Endodermal cell (in vitro differentiated cells): Measurements from ENCODE around the gene OR14A2. TPM values are rescaled to one million over a fixed set of nuclear protein-coding genes. Genes with fewer than 3 reads are reported as not detected.
"Not testable (repeated sequence)": the region's sequence is repeated elsewhere in the genome, so short reads cannot be mapped to it uniquely, and the experiment has no call there.

ENCODE experiments used
- DNase-seq: peaks from one replicate; pipeline ENCODE4 v3.0.0-alpha.2; 2017
- H3K27ac ChIP-seq: 2 replicates; pipeline ENCODE4 v1.5.1; 2013; ENCODE audit warnings: mild to moderate bottlenecking, low read depth, low read length, moderate library complexity
- H3K27me3 ChIP-seq: 2 replicates; pipeline ENCODE4 v1.6.1; 2013; ENCODE audit warnings: mild to moderate bottlenecking, low read length, moderate library complexity; ENCODE audit not compliant: insufficient read depth, control insufficient read depth, poor library complexity, severe bottlenecking
- H3K36me3 ChIP-seq: 2 replicates; pipeline ENCODE4 v1.7.0; 2013; ENCODE audit warnings: mild to moderate bottlenecking, low read length, moderate library complexity; ENCODE audit not compliant: control insufficient read depth, insufficient read depth
- H3K4me1 ChIP-seq: one replicate; pipeline ENCODE4 v1.7.0; 2013; ENCODE audit warnings: low read length; ENCODE audit not compliant: control insufficient read depth, insufficient read depth
- H3K4me3 ChIP-seq: 2 replicates; pipeline ENCODE4 v1.5.1; 2013; ENCODE audit warnings: mild to moderate bottlenecking, low read length, moderate library complexity
- H3K9ac ChIP-seq: 2 replicates; pipeline ENCODE4 v1.6.1; 2013; ENCODE audit warnings: mild to moderate bottlenecking, low read length, moderate library complexity; ENCODE audit not compliant: poor library complexity, severe bottlenecking; ENCODE audit errors: extremely low read depth
- H3K9me3 ChIP-seq: 2 replicates; pipeline ENCODE4 v1.6.1; 2013; ENCODE audit warnings: mild to moderate bottlenecking, low read length, moderate library complexity; ENCODE audit not compliant: control insufficient read depth
- H3K27ac Mint-ChIP-seq: 2 replicates; pipeline ENCODE4 v1.8.0; 2020; ENCODE audit warnings: mixed read lengths
- H3K27me3 Mint-ChIP-seq: 2 replicates; pipeline ENCODE4 v1.8.0; 2021; ENCODE audit warnings: mild to moderate bottlenecking, mixed read lengths; ENCODE audit not compliant: insufficient read depth
- H3K36me3 Mint-ChIP-seq: 2 replicates; pipeline ENCODE4 v1.8.0; 2020; ENCODE audit warnings: low read depth, mixed read lengths
- H3K4me1 Mint-ChIP-seq: 2 replicates; pipeline ENCODE4 v1.8.0; 2020; ENCODE audit warnings: mixed read lengths
- H3K4me3 Mint-ChIP-seq: 2 replicates; pipeline ENCODE4 v1.8.0; 2020; ENCODE audit warnings: mild to moderate bottlenecking, moderate library complexity, mixed read lengths
- H3K9me3 Mint-ChIP-seq: 2 replicates; pipeline ENCODE4 v1.8.0; 2020; ENCODE audit warnings: mild to moderate bottlenecking, mixed read lengths
- WGBS, 2 experiments: methylation state at CpG; one replicate each; pipeline versions ENCODE4 v1.1.5 to v1.1.7; 2013; ENCODE audit warnings: missing lambda C conversion rate in 2 of 2, mixed read lengths in 1 of 2; ENCODE audit not compliant: insufficient coverage in 1 of 2, insufficient read length in 1 of 2; 5-methylcytosine and 5-hydroxymethylcytosine counted together
- total RNA-seq, 2 donors: library from RNA; stranded (reverse); fragmentation: NEBNext Ultra II Directional in 1 of 2; extraction: Animal tissue kit (Norgen Biotek cat#: 25700) in 1 of 2; gene quantifications; 2 replicates in 1 of 2; 3 replicates in 1 of 2; pipeline ENCODE4 v1.2.1, GENCODE V29; 2021
- TF ChIP-seq, protein P1 (sequence below): fragments of 200-600 bp; sonication (generic); conservative IDR thresholded peaks from 2 replicates; pipeline ENCODE4 v1.5.0; 2021; ENCODE audit warnings: antibody characterized with exemption, mild to moderate bottlenecking

The OR14A2 gene
- total RNA-seq, 2 donors from 2014 or later: not detected

- Mint-ChIP-seq H3K27me3 (no peaks in the 10 kb centered on the region), H3K36me3 (no peaks in the 10 kb centered on the region), H3K27ac (no peak within 1 kb of the TSS), H3K4me1 (no peaks in the 10 kb centered on the region), H3K9me3 (peaks cover 30% of the 10 kb centered on the region), H3K4me3 (no peak within 1 kb of the TSS)
- Histone ChIP-seq H3K4me1 (no peaks in the 10 kb centered on the region), H3K4me3 (no peak within 1 kb of the TSS), H3K9me3 (peaks cover 74% of the 10 kb centered on the region), H3K36me3 (no peaks in the 10 kb centered on the region), H3K9ac (no peak within 1 kb of the TSS), H3K27me3 (no peaks in the 10 kb centered on the region), H3K27ac (no peak within 1 kb of the TSS)
- no peak for DNase-seq
- 85 to 100% methylated on average over 3 of the region's 3 CpGs for WGBS, 2 experiments
- TF ChIP-seq, protein P1, sequence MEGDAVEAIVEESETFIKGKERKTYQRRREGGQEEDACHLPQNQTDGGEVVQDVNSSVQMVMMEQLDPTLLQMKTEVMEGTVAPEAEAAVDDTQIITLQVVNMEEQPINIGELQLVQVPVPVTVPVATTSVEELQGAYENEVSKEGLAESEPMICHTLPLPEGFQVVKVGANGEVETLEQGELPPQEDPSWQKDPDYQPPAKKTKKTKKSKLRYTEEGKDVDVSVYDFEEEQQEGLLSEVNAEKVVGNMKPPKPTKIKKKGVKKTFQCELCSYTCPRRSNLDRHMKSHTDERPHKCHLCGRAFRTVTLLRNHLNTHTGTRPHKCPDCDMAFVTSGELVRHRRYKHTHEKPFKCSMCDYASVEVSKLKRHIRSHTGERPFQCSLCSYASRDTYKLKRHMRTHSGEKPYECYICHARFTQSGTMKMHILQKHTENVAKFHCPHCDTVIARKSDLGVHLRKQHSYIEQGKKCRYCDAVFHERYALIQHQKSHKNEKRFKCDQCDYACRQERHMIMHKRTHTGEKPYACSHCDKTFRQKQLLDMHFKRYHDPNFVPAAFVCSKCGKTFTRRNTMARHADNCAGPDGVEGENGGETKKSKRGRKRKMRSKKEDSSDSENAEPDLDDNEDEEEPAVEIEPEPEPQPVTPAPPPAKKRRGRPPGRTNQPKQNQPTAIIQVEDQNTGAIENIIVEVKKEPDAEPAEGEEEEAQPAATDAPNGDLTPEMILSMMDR: no peak
Observed at GRCh38 chr1:247760456-247760855, 12.5 kb upstream of the OR14A2 start, which contains the start of gene OR1C1. Gene OR1C1 (minus strand): TSS chr1:247760556. CDS start chr1:247758406, 2,150 bp downstream.

DNA sequence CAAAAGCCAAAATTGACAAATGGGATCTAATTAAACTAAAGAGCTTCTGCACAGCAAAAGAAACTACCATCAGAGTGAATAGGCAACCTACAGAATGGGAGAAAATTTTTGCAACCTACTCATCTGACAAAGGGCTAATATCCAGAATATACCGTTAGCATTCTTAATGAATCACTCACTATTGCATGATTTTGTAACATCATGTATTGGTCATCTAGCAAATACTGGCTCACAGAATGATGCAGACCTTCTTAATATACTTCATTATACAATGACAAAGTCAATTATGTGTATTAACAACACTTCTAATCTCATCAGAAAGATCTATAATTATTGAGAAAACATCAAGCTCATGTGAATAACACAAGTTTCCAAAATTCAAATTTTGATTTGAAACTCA lies 6.4 kb upstream of the OR14A2 start:
- H3K9me3 Mint-ChIP-seq: peaks cover 38% of the 10 kb centered on the region
- H3K27me3 Mint-ChIP-seq, H3K27me3 ChIP-seq, H3K27ac ChIP-seq, H3K4me3 Mint-ChIP-seq, H3K4me1 ChIP-seq, H3K4me1 Mint-ChIP-seq, H3K4me3 ChIP-seq, H3K36me3 ChIP-seq, H3K9ac ChIP-seq, H3K27ac Mint-ChIP-seq, DNase-seq, H3K36me3 Mint-ChIP-seq: not testable (repeated sequence)
- 91% methylated on average over 1 of the region's 1 CpG; no CpG with 5 or more reads in 1 of the 2 experiments for WGBS, 2 experiments
- H3K9me3 ChIP-seq: peaks cover 62% of the 10 kb centered on the region

GRCh38 chr1:247749870-247750269 lies 1.9 kb upstream of the OR14A2 start:
- Mint-ChIP-seq H3K27ac (no peak overlapping the region), H3K9me3 (peaks cover 41% of the 10 kb centered on the region), H3K4me3 (no peak overlapping the region), H3K27me3 (no peaks in the 10 kb centered on the region), H3K36me3 (no peaks in the 10 kb centered on the region), H3K4me1 (no peaks in the 10 kb centered on the region)
- no peak for DNase-seq
- H3K36me3 ChIP-seq: no peaks in the 10 kb centered on the region
- no peaks in the 10 kb centered on the region for H3K4me1 ChIP-seq
- no peak overlapping the region for H3K9ac ChIP-seq
- 83 to 84% methylated on average over 1 of the region's 1 CpG for WGBS, 2 experiments
- H3K27me3 ChIP-seq: no peaks in the 10 kb centered on the region
- TF ChIP-seq, protein P1: no peak
- H3K27ac ChIP-seq: no peak overlapping the region
- H3K9me3 ChIP-seq: peaks cover 49% of the 10 kb centered on the region
- H3K4me3 ChIP-seq: no peak overlapping the region

DNA sequence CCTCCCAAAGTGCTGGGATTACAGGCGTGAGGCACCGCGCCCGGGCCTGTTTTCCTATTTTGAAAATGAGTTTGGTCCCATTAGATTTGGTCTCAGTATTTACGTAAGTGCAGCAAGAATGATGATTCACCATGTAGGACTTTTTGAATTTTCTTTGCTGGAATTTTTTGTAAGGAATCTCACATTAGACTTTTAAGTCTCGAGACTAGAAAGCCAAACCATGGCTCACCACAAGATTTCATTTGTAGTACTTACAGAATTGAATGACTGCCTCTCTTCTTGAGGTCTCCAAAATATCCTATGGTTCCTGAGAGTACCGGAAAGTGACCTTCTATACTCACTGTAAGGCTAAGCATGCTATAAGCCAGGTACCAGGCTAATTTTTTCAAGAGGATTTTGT lies 325 bp downstream of the OR14A2 start:
- H3K4me1 ChIP-seq: no peaks in the 10 kb centered on the region
- Mint-ChIP-seq H3K4me1 (no peaks in the 10 kb centered on the region), H3K9me3 (peaks cover 48% of the 10 kb centered on the region), H3K4me3 (no peak overlapping the region), H3K27ac (no peak overlapping the region), H3K36me3 (no peaks in the 10 kb centered on the region), H3K27me3 (no peaks in the 10 kb centered on the region)
- DNase-seq: no peak
- no peak overlapping the region for H3K4me3 ChIP-seq
- WGBS, 2 experiments: 83 to 86% methylated on average over 7 of the region's 7 CpGs
- TF ChIP-seq, protein P1: no peak
- no peak overlapping the region for H3K9ac ChIP-seq
- peaks cover 62% of the 10 kb centered on the region for H3K9me3 ChIP-seq
- H3K27ac ChIP-seq: no peak overlapping the region
- no peaks in the 10 kb centered on the region for H3K36me3 ChIP-seq
- no peaks in the 10 kb centered on the region for H3K27me3 ChIP-seq
